Endometrial microvascular endothelial cells (primary cell): ENCODE results near the gene TRMT2A. TPM values are rescaled to one million over a fixed set of nuclear protein-coding genes. Genes with fewer than 3 reads are reported as not detected.
"Not testable (repeated sequence)": the region's sequence is repeated elsewhere in the genome, so short reads cannot be mapped to it uniquely, and the experiment has no call there.

Experiments
- in situ Hi-C: cut with HindIII; loops from 2 replicates; pipeline ENCODE4 v1.10.0; 2017; ENCODE audit warnings: low sequenced_read_pairs, low pct_unique_long_range_greater_than_20kb; ENCODE audit errors: inconsistent ontology term
- total RNA-seq: library from RNA; depleted of rRNA; stranded (reverse); fragments of >200 nt; gene quantifications from one replicate; pipeline ENCODE4 v1.2.3, GENCODE V29; 2015; ENCODE audit errors: inconsistent ontology term

The TRMT2A gene, protein sequence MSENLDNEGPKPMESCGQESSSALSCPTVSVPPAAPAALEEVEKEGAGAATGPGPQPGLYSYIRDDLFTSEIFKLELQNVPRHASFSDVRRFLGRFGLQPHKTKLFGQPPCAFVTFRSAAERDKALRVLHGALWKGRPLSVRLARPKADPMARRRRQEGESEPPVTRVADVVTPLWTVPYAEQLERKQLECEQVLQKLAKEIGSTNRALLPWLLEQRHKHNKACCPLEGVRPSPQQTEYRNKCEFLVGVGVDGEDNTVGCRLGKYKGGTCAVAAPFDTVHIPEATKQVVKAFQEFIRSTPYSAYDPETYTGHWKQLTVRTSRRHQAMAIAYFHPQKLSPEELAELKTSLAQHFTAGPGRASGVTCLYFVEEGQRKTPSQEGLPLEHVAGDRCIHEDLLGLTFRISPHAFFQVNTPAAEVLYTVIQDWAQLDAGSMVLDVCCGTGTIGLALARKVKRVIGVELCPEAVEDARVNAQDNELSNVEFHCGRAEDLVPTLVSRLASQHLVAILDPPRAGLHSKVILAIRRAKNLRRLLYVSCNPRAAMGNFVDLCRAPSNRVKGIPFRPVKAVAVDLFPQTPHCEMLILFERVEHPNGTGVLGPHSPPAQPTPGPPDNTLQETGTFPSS
- total RNA-seq: 74.0 TPM

DNA sequence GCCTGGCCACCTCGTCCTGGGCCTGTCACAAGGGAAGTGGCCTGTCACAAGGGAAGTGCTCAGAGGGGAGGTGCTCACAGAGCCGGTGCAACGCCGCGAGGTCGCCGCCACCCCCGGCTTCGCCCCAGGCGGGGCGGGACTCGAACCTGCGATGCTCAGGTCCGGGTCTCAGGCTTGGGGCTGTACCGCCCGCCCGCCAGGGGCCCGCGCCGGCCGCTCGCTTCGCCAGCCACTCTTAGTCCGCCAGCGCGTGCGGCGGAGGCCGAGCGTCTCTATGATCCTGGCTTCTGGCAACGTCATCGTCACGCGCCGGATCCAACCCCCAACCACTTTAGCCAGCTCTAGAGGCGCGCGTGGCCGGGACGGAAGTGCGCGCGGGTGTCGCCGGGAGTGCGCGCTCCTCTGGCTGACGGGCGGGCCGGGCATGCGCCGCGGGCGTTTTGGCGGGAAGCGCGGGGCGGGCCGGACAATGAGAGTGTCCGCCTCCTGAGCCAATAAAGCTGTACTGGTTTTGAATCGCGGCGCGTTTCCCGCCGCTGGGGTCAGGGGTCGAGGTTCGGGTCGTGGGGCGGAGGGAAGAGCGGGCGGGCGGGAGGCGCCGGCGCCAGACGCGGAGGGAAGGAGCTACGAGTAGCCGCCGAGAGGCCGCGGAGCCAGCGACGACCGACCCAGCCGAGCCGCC lies at the start of gene TRMT2A:
Gene TRMT2A, minus strand, starts transcription at position 276 of the 682 bp plus-strand sequence. CDS start 320 bp downstream, outside the sequence.
- in situ Hi-C loops: loop anchor here (25.0 kb wide), 2 partner anchors 155 to 355 kb away; partner anchors contain the start of gene TBX1

DNA sequence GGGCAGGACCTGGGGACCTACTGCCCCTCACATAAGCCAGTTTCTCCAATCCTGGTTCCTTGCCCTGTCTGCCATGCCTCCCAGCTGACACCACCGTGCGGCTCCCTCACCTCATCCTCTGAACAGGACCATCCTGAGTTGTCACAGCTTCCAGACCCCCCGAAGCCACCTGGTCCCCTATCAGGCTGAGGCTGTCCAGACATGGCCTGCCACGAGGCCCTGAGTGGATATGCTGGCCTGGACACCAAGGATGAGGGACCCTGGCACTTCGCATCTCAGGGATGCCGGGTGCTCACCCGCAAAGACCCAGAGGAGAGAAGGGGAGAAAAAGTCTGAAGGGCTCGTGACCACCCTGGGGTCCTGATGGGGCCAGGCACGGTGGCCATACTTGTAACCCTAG lies 49.7 kb upstream of the TRMT2A start:
- in situ Hi-C loops: no loop called here

DNA sequence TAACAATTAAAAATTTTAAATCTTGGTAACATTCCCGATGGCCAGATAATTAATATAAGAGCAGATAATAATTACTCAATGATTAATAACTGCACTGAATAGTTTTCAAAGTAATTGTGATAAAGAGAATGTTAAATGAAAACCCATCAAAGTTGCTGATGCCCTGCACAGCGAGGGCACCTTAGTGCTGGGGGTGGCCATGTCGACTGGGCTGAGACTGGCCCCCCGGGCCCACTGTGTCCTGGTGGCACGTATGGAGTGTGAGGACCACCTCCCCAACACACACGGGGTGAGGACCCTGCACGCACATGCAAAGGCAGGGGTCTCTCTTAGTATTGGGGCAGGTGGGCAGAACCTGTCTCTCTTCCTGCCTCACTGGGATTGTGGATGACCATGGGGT lies 48.9 kb upstream of the TRMT2A start:
- in situ Hi-C loops: no loop called here

DNA sequence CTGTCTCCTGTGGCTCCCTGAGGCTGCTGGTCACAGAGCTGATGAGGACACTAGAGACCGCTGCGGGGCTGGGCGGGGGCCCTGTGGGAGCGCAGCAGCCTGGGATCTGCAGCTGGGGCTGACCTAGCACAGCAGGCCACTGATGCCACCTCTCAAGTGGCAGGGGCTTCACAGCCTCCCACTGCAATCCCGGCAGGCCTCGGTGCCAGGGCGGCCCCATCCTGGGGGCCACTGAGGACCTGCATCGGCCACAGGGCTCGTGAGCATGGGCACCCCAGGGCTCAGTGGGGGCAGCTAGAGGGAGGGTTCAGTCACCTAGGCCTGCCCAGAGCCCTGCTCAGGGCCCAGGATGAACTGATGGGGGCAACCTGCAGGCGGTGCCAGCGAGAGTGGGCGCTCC lies 48.4 kb upstream of the TRMT2A start:
- in situ Hi-C loops: no loop called here

DNA sequence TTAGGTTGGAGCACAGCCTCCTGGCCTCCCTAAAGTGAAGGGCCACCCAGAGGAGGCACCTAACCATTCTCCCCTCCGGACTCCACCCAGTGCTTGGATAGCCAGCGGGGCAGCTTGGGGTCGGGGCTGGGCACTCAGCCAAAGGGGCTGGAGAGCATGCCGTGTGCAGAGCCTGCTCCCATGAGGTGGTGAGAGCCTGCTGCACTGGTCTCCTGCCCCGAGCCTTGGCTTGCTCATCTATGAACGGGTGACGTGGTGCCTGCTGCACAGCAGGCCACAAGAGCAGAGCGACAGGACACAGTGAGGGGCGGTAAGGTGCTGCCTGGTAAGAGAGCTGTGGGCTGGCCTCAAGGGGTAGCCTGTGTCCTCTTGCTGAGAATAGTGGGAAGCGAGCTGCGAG lies 47.8 kb upstream of the TRMT2A start:
- in situ Hi-C loops: no loop called here

DNA sequence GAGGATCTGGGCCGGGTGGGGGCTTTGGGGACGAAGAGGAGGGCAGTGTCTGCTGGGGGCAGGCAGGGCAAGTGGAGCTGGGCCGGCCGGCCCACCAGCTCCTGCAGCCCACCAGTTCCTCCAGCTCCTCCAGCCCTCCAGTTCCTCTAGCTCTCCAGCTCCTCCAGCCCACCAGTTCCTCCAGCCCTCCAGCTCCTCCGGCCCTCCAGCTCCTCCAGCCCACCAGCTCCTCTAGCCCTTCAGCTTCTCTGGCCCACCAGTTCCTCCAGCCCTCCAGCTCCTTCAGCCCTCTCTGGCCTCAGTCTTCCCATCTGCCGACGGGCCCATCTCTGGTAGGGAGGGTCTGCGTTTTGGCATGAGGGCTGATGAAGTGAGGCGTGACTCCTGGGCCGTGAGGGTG lies 43.0 kb upstream of the TRMT2A start:
- in situ Hi-C loops: no loop called here

DNA sequence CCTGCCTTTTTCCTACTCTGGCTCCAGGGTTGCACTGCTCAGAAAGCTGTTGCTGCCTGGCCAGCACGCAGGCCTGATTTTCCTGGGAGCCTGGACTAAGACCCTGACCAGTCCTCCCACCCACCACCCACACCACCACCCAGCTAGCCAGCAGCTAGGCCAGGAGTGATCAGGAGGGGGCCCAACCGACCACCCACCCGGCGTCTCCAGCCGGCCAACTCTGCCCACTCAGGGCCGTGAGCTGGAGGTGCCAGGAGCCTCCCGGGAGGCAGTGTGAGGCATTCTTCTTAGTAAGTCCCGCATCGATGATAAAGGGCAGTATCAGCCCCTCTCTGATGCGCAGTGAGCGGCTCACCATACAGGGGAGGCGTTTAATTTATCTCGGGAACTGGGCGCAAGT lies 42.5 kb upstream of the TRMT2A start:
- in situ Hi-C loops: not testable (repeated sequence)

DNA sequence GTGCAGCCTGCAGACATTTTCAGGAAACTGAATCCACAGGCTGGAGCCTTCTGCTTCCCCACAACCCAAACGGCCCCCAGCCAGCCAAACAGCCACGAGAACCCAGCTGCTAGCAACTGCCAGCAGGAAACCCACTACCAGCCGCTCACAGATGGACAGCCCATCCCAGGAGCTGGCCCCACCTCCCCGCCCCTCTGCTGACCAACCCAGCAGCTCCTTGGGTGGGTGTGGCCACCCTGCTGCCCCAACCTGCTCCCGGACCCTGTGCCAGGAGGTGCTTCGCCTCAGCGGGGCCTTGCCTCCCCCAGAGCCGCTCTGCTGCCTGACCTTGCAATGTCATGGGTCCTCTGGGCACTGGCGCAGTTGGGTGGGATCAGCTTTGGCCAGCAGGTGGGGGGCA lies 42.0 kb upstream of the TRMT2A start:
- in situ Hi-C loops: no loop called here

DNA sequence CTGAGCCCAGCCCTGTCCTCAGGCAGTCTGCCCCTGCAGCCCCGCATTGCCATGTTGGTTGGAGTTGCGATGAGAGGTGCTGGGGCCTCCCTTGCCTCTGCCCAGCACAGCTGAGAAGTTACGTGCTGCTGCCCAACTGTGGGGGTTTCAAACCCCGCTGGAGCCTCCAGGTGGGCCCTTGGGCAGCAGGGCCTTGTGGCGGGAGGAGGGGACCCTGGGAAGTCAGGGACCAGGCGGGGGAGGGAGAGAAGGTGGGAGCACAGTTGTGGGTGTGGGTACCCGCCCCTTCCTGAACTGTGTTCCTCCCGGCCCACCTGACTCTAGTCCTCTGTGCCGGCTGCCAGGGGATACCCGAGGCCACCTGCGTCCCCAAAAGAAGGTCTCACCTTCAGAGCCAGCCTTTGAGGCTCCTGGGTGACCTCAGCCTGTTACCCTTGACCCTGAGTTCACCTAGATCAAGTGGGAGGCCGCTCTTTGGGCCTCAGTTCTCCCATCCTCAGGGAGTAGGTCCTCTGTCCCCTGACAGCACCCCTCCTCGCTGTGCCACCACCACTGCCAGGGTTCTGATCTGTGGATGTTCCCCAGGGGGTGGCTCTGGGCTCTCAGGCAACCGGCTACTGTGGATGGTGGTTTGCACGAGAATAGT lies 41.5 kb upstream of the TRMT2A start:
- in situ Hi-C loops: no loop called here

DNA sequence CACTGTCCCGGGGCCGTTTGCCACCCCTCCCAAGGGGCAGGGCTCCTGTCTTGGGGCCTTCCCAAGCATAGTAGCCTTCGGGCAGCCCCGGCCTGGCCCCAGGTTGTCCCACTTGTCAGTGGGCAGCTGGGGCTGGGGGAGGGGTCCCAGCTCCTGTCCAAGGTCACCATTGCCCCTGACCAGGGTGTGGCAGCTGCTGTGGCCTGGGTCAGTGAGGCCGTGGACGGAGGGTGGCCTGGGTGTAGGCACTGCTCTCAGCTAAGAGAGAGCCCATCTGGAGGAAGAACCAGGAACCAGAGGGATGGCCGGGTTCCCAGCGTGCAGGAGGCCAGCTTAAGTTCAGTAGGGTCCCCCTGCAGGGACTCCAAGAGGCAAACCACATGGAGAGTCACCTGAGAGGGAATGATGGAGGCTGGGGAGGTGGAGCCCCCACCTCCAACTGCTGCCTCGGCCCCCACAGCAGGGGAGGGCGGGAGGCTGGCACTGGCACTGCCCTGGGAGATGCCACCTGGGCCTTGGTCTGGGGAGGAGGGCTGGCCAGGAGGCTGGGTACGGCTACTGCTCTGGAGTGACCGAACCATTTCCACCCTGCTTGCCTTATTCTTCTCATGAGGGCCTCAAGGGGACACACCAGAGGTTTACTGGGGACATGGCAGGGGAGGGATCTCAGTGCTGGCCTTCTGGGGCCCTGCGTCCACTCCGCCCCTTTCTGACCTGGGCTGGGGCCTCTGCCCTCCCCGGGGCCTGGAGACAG lies 40.6 kb upstream of the TRMT2A start:
- in situ Hi-C loops: no loop called here

DNA sequence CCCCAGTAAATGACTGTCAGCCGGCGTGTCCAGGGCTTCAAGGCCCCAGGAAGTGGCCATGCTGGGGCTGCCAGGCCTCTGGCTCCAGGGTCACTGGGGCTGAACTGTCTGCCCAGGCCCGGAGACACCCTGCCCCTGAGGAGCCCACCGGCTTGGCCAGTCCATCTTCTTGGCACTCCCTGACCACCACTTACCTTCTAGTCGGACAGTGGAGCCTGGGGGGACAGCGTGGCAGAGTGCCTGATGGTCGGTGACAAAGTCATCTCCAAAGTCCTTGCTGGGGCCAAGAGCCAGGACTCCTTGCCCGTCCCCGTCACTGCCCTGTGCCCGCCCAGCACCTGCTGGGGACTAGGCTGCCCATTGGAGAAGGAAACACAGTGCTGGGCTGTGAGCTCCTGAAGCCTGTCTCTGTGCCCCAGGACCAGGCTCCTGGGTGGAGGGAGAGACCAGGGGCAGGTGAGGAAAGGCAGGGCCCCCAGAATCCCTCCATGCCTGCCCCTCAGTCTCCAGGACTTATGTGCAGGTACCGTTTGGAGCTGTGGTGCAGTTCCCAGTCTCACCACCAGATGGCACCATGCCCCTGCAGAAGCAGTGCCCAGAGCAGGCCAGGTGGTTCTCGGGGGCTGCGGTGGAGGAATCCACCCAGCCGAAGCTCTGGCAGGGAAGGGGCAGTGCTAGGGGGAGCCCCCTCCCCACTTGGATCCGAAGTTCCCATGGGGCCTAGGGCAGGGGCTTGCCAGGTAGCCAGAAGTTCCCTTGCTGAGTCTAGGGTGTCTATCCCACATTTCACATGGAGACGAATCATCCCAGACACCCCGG lies 39.8 kb upstream of the TRMT2A start:
- in situ Hi-C loops: no loop called here

DNA sequence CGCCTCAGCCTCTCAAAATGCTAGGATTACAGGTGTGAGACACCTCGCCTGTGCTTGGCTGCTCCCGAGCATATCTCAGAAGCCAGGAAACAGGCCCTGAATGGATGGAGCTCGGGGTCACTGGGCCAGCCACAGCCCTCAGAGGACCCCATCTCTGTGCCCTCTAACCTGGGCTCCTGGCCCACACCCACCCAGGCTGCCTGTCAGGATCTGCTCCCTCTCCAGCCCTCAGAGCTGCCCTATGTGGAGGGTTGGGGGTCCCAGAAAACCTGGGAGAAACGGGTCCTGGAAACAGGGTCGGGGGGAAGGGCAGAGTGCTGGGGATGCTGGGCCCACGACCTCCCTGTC lies 39.0 kb upstream of the TRMT2A start:
- in situ Hi-C loops: no loop called here

DNA sequence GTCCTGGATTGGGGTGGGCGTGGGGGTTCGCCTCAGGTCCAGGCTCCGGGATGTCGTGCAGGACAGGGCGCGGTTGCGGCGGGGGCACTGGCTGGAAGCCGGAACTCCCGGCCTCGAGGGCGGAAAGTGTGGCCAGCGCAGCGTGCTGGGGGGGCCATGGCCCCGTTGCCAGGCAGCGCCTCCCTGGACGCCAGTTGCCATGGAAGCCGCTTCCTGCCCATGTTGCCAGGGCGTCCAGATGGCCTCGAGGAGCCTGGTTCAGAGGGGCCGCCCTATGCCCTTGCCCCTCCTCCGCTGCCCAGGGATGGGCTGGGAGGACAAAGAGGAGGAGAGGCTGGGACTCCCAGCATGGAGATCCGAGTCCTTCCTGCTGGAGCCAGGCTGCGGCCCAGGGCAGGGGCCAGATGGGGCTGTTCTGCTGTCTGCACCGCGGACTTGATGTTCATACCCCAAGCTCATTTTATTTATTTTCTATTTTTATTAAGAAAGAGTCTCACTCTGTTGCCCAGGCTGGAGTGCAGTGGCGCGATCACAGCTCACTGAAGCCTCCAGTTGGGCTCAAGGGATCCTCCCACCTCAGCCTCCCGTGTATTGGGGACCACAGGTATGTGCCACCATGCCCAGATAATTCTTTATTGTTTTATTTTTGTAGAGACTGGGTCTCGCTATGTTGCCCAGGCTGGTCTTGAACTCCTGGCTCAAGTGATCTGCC lies 38.5 kb upstream of the TRMT2A start:
- in situ Hi-C loops: no loop called here

DNA sequence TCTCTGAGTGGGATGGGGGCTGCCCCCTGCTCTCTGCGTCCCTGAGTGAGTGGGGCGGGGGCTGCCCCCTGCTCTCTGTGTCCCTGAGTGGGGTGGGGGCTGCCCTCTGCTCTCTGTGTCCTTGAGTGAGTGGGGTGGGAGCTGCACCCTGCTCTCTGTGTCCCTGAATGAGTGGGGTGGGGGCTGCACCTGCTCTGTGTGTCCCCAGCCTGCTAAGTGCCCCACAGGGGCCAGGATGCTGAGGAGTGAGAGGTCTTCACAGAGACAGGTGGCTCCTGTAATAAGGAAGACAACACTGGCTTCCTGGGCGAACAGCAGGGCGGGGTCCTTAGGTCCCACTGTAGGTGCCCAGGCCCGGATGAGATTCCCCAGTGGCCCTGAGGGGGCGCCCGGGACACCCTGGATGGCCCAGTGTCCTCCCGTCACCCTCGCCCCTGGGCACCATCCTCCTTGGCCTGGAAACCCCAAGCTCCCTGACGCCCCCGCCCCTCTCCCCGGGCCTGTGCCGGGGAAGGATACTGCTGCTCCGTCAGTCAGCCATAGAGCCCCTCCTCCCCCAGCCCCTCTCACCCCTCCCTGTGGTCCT lies 37.7 kb upstream of the TRMT2A start:
- in situ Hi-C loops: no loop called here

DNA sequence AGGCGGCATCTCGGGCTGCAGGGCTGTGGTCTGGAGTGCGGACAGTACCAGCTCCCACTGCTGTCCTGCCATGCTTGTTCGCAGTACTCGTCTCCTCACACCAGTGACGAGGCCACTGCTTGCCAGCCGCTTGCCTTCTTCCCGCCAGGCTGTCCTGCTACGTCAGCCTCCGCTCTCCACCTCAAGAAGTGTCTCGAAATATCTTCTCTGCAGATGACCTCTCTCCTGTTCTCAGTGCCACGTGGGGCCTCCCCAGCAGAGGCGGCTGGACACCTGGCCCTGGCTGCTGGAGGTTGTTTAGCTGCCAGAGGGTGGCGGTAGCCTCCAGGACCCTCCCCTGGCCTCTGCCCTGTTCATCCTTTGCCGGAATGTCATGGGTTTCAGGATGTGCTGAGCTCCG lies 36.9 kb upstream of the TRMT2A start:
- in situ Hi-C loops: no loop called here

DNA sequence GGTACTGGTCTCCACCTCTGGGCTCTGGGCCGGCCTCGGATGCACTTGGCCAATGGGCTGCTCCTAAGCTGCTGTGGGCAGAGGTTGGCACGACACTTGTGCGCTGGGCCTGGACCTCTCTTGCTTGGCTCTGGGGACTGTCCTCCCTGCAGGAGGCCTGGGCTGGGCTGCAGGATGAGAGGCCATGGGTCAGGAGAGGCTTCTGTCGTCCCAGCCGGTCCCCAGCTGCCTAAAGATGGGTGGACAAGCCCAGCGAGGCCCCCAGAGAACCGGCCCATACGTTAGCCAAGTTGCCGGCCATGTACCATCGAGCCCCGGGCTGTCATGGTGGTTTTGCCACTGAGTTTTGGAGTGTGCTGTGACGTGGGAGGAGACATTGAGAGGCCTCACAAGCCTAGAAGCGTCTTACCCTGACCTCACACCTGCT lies 35.5 kb upstream of the TRMT2A start:
- in situ Hi-C loops: no loop called here

DNA sequence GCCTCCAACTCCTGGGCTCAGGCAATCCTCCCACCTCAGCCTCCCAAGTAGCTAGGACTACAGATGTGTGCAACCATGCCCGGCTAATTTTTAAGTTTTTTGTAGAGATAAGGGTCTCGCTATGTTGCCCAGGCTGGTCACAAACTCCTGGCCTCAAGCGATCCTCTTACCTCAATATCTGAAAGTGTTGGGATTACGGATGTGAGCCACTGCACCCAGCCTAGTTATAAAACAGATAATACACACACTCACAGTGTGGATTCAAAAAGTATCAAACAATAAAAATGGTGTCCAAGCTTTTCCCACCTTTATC lies 34.2 kb upstream of the TRMT2A start:
- in situ Hi-C loops: no loop called here
